Stimulated activated CD4-positive, alpha-beta T cell treated with anti-CD3 and anti-CD28 coated beads, Interleukin-15, amount 100 ng/mL, for 24 hours (primary cell): ENCODE measurements around the gene EPB41L1.

ENCODE experiments used
- DNase-seq: peaks from one replicate; pipeline ENCODE4 v3.0.0-alpha.2; 2020

EPB41L1 gene

GRCh38 chr20:36154700-36155628 is at the start of gene EPB41L1:
EPB41L1 (plus strand) TSS chr20:36154740; CDS start chr20:36173778, 19,038 bp downstream.
- no peak for DNase-seq

GRCh38 chr20:36104856-36105255 is 49.7 kb upstream of the EPB41L1 start:
- no peak for DNase-seq

GRCh38 chr20:36105711-36106226 is 48.8 kb upstream of the EPB41L1 start:
- no peak for DNase-seq

DNA sequence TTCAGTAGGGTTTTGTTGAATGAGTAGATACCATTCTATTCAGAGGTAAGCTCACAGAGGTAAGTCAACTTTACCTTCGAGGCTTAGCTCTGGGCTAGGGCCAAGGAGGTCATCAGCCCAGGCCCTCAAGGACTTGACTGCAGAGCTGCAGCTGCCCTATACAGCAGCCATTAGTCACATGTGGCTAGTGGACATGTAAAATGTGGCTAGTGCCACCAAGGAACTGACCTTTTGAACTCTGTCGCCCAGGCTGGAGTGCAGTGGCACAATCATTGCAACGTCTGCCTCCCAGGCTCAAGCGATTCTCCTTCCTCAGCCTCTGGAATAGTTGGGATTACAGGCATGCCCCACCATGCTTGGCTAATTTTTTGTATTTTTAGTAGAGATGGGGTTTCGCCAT is 47.9 kb upstream of the EPB41L1 start:
- DNase-seq = no peak

GRCh38 chr20:36107881-36108280 is 46.7 kb upstream of the EPB41L1 start:
- DNase-seq = no peak

DNA sequence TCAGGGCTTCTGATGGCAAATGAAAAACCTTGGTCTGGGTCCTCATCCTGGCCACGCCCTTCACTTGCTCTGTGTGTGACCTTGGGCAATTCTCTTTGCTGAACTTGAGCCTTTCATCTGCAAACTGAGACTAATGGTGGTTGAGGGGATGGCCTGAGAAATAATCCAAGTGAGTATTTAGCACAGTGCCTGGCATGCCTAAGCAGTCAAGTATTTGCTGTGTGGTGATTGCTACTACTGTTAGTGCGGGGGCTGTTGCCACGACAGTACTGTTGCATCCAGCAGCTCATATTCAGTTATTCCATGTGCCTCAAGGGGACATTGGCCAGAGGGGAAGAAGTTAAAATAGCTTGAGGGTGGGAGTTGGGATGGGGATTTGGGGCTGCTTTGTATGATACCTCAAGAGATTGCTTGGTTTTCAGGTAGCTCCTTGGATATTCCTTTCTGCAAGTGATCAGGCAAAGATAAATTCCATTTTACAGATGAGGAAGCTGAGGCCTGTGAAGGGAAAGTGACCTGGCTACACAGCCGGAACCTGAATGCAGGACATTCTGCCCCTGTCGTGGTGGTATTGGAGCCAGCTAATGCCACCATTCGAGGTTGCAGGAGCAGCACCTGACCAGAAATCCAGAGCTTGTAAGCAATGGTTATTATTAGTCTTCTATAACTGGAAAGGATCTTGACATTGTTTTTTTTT is 45.1 kb upstream of the EPB41L1 start:
- DNase-seq = no peak

GRCh38 chr20:36110994-36111393 is 43.5 kb upstream of the EPB41L1 start:
- DNase-seq = no peak

- DNase-seq = no peak
These were observed 42.4 kb upstream of the EPB41L1 start for GRCh38 chr20:36112112-36112511.

GRCh38 chr20:36113036-36113435 is 41.5 kb upstream of the EPB41L1 start:
- DNase-seq = no peak

- no peak for DNase-seq
These were observed 40.8 kb upstream of the EPB41L1 start for GRCh38 chr20:36113566-36114250.

- no peak for DNase-seq
These were observed 39.8 kb upstream of the EPB41L1 start for GRCh38 chr20:36114707-36115106.

DNA sequence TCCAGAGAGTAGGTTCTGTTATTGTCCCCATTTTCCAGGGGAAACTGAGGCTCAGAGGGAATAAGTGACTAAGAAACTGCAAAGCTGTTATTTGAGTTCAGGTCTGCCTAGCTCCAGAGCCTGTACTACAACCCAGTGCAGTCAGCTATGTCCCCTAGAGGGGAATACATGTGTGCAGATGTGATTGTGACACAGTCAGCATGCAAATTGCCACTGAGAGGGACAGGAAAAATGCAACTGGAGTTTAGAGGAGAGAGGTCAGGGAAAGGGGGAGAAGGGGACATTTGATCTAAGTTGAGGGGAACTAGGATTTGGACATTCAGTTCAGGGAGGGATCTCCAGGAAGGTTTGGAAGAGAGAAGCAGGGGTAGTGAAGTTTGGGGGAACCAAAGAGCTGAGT is 38.6 kb upstream of the EPB41L1 start:
- DNase-seq = no peak

GRCh38 chr20:36116807-36117441 is 37.6 kb upstream of the EPB41L1 start:
- no peak for DNase-seq

- DNase-seq = no peak
These were observed 36.9 kb upstream of the EPB41L1 start for GRCh38 chr20:36117638-36118037.

- DNase-seq = no peak
These were observed 36.2 kb upstream of the EPB41L1 start for GRCh38 chr20:36118371-36118770.

DNA sequence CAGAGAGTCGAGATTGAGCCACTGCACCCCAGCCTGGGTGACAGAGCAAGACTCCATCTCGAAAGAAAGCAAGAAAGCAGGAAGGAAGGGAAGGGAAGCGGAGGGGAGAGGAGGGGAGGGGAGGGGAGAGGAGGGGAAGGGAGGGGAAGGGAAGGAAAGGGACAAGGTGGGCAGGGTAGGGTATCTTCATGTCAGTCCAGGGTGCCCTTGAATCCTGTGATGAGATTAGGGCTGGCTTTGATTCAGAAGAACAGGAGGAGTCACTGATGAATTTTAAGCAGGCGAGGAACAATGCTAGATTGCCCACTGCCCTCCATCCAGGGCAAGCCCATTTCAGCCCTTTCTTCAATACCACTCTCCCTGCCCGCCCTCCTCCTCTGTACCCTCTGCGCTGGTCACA is 35.0 kb upstream of the EPB41L1 start:
- no peak for DNase-seq

DNA sequence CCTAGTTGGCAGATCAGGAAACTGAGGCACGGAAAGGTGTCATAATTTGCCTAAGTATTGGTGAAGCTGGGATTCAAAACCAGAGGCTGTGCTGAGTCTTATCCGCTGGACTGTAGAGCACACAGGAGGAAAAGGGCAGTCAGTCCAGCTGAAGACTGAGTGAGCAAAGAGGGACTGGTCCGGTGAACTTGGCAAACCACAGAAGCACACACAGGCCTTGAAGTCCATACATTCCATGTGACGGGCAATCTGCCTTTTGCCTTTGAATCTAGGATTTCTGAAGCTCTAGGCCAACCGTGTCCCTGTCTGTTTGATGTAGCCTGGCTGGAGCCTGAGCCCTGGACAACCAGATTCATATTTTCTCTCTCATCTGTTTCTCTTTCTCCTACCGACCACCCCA is 34.3 kb upstream of the EPB41L1 start:
- DNase-seq = no peak

DNA sequence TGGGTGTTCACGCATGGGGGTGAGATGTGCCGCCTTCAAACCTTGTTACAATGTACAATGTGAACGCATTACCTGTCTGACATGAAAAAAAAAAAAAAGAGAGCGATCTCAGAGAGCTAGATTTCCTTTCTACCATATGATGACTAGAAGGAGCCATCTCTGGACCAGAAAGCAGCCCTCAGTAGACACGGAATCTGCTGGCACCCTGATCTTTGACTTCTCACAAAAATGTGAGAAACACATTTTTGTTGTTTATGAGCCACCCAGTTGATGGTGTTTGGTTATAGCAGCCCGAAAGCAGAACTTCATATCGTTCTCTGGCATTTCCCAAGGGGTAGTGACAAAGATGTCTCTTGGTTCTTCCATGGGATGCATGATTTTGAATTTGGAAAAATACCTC is 33.5 kb upstream of the EPB41L1 start:
- DNase-seq = no peak

DNA sequence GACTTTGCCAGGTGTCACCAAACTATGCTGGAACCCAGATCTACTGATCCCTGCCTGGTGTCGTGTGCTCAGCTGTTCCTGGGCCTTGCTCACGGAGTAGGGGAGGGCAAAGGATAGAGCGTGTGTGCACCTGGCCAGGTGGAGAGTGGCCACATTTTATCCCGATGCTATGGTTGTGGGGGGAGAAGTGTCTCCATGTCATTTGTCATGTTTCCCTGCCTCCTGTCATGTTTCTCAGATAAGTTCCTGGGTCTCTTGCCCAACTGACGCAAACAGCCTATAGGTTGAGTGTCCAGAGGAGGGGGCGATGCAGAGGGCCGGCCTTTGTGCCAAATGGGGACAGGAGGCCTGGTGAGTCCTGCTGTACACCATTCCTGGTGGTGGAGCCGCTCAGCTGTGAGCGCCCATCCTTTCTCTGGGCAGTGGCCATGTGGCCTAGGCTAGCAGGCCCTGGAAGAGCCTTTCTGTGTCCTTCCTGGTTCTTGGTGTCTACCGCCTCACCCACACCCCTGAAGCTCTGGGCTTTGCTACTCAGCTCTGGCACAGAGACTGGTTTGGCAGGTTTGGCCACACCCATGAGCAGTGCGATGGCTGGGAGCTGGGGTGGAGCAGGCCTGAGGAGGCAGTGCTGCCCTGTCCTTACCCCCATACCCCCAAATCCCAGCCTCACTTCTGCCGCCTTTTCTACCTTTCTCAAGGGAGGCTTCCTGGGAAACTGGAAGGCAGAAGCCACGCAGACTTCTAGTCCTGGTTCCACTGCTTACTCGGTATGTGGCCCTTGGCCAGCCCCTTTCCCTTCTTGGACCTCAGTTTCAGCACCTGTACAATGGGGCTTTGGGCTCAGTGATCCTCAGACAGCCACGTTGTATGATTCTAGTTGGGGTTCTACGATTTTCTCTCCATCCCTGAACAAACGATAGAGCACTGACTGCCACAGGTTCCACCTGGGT is 32.3 kb upstream of the EPB41L1 start:
- no peak for DNase-seq

DNA sequence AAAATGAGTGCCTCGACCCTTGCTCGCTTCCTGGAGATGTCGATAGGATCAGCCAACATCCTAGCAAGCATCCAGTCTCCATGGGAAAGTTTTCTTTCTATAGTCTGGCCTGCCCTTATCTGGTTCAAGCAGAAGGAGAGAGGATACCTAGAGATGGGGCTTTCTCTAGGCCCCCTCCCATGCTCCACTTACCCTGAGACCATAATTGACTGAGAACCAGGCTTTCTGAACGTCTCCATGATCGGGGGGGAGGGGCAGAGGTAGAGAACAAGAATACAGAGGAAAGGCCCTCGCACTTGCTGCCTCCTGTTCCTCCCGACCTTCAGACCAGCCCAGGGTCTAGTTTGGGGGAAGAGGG is 31.6 kb upstream of the EPB41L1 start:
- DNase-seq = no peak

DNA sequence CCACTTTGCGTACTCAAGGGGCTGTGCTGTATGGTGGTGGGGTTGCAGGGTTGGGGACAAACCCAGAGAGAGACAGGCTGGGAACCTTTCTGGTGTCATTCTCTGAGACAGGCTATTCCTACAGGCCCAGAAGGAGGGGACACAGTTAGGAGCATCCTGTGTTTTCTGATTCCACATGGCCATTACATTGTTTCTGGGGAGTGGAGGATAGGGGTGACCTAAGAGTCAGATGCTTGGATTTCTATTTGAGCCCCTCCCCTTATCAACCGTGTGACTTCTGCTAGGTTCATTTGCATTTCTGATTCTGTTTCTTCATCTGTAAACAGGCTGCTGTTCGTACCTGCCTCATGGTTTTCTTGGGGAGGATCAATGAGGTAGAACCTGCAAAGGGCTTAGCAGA is 29.4 kb upstream of the EPB41L1 start:
- no peak for DNase-seq
